GM12878 (cell line): ENCODE measurements around the gene MEAF6. TPM values are rescaled to one million over a fixed set of nuclear protein-coding genes. Genes with fewer than 3 reads are reported as not detected.
A peak's percentile ranks its signal among the peaks of the same experiment; 100 is the strongest.

Experiments
- BMI1 ChIP-seq: fragments of 450-650 bp; IDR thresholded peaks from 2 replicates; pipeline ENCODE4 v1.6.1; 2016; ENCODE audit warnings: mild to moderate bottlenecking, moderate library complexity, borderline replicate concordance
- CBFB ChIP-seq: IDR thresholded peaks from 2 replicates; pipeline ENCODE4 v1.6.1; 2016; ENCODE audit warnings: antibody characterized with exemption, low read depth
- ESRRA ChIP-seq: IDR thresholded peaks from 2 replicates; pipeline ENCODE4 v1.6.1; 2012; ENCODE audit warnings: mild to moderate bottlenecking, low read length, improper control_type of control experiment
- FOXK2 ChIP-seq: fragments of 450-650 bp; IDR thresholded peaks from 2 replicates; pipeline ENCODE4 v1.6.1; 2017; ENCODE audit warnings: mild to moderate bottlenecking, moderate library complexity
- IKZF2 ChIP-seq, 2 experiments: fragments of 450-650 bp; IDR thresholded peaks; 2 replicates each; pipeline ENCODE4 v1.6.1; 2017; ENCODE audit warnings: mild to moderate bottlenecking in 2 of 2, moderate library complexity in 2 of 2
- KLF5 ChIP-seq: fragments of 450-650 bp; IDR thresholded peaks from 2 replicates; pipeline ENCODE4 v1.6.1; 2014; ENCODE audit warnings: mild to moderate bottlenecking; ENCODE audit not compliant: partially characterized antibody
- MXI1 ChIP-seq: fragments of 150-350 bp; IDR thresholded peaks from 2 replicates; pipeline ENCODE4 v1.6.1; 2011; ENCODE audit warnings: low read depth, mild to moderate bottlenecking, inconsistent platforms, low read length, improper control_type of control experiment
- POLR2AphosphoS5 ChIP-seq: IDR thresholded peaks from 2 replicates; pipeline ENCODE4 v1.6.1; 2011; ENCODE audit warnings: mild to moderate bottlenecking, low read length, inconsistent platforms
- RBBP5 ChIP-seq: fragments of 200-600 bp; sonication (generic); conservative IDR thresholded peaks from 2 replicates; pipeline ENCODE4 v1.6.1; 2016
- RELA ChIP-seq: fragments of 450-650 bp; IDR thresholded peaks from 2 replicates; pipeline ENCODE4 v1.8.0; 2014; ENCODE audit warnings: borderline replicate concordance; ENCODE audit not compliant: partially characterized antibody
- YY1 ChIP-seq: IDR thresholded peaks from 2 replicates; pipeline ENCODE4 v1.6.1; 2011; ENCODE audit warnings: low read depth, mild to moderate bottlenecking, low read length
- ZNF207 ChIP-seq: fragments of 450-650 bp; IDR thresholded peaks from 2 replicates; pipeline ENCODE4 v1.6.1; 2014; ENCODE audit warnings: antibody characterized with exemption, mild to moderate bottlenecking, borderline replicate concordance
- polyA plus RNA-seq, 11 experiments: library from polyadenylated mRNA; depleted of rRNA in 4 of 11; unstranded in 6 of 11; stranded (reverse) in 5 of 11; fragments of >200 nt; fragmentation: Nextera tagmentation in 4 of 11; fragmentation: Illumina TruSeq in 1 of 11; extraction: Ambion mirVana in 4 of 11; extraction: Trizol in 1 of 11; gene quantifications; 1 replicate in 1 of 11; 2 replicates in 10 of 11; pipeline versions ENCODE4 v1.2.1 to v1.2.3, GENCODE V29; 2011 to 2016; ENCODE audit warnings: inconsistent platforms in 2 of 11, missing spikeins in 2 of 11, low read depth in 1 of 11
- total RNA-seq, 4 experiments: library from RNA; depleted of rRNA in 3 of 4; stranded (reverse); fragments of >200 nt in 3 of 4; fragmentation: Illumina TruSeq in 1 of 4; extraction: Trizol in 1 of 4; gene quantifications; 2 replicates each; pipeline versions ENCODE4 v1.2.1 to v1.2.3, GENCODE V29; 2013 to 2021
- TF ChIP-seq, protein P1 (sequence below): fragments of 450-650 bp; formaldehyde crosslinking; IDR thresholded peaks from 2 replicates; pipeline ENCODE4 v1.5.0; 2022; ENCODE audit warnings: mild to moderate bottlenecking, missing genetic modification characterization
- TF ChIP-seq, protein P2 (sequence below): fragments of 450-650 bp; IDR thresholded peaks from 2 replicates; pipeline ENCODE4 v1.6.1; 2016; ENCODE audit warnings: mild to moderate bottlenecking
- TF ChIP-seq, protein P3 (sequence below): fragments of 450-650 bp; IDR thresholded peaks from 2 replicates; pipeline ENCODE4 v1.6.1; 2018; ENCODE audit warnings: mild to moderate bottlenecking, low read depth, moderate library complexity; ENCODE audit not compliant: partially characterized antibody
- TF ChIP-seq, protein P4 (sequence below): IDR thresholded peaks from 2 replicates; pipeline ENCODE4 v1.6.1; 2011; ENCODE audit warnings: borderline replicate concordance, low read depth, mild to moderate bottlenecking, moderate library complexity, low read length; ENCODE audit not compliant: insufficient read depth, poor library complexity, severe bottlenecking
- TF ChIP-seq, protein P5 (sequence below): fragments of 450-650 bp; IDR thresholded peaks from 2 replicates; pipeline ENCODE4 v1.6.1; 2017; ENCODE audit warnings: mild to moderate bottlenecking

The MEAF6 gene
- total and polyA plus RNA-seq, 10 of the 15 experiments (the other 5 are each of a cell fraction or from before 2014, with no cell fraction given): 30.8 to 75.0 (median 58.1) TPM

DNA sequence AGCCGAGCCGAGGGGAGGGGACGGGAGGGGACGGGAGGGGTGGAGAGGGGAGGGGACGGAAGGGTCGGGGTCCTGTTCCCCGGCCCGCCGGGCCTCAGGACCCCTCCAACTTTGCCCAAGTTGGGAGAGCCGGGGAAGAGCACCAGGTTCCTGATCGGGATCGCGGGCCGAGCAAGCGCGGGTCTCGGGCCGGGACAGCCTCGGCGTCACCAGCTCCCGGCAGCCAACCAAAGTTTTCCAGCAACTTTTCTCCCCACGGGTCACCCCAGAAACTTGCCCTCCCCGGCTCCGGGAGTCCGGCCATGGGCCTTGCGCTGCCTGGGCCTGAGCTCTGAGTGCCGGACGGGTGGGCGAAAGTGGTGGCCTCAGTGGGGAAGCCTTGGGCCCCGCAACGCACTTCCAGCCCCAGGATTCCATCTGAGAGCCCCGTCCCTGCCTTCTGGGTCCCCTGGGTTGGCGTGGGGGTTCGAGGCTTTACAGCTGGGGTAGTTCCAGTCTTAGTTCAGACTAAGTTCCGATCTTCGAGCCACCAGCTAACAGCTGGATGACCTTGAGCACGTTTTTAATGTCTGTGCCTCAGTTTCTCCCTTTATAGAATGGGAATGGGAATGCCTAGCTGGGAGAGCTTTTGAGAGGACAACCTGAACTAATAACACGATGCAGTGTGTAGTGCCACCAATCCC lies 39.7 kb downstream of the MEAF6 start (continued):
- TF ChIP-seq, protein P1, sequence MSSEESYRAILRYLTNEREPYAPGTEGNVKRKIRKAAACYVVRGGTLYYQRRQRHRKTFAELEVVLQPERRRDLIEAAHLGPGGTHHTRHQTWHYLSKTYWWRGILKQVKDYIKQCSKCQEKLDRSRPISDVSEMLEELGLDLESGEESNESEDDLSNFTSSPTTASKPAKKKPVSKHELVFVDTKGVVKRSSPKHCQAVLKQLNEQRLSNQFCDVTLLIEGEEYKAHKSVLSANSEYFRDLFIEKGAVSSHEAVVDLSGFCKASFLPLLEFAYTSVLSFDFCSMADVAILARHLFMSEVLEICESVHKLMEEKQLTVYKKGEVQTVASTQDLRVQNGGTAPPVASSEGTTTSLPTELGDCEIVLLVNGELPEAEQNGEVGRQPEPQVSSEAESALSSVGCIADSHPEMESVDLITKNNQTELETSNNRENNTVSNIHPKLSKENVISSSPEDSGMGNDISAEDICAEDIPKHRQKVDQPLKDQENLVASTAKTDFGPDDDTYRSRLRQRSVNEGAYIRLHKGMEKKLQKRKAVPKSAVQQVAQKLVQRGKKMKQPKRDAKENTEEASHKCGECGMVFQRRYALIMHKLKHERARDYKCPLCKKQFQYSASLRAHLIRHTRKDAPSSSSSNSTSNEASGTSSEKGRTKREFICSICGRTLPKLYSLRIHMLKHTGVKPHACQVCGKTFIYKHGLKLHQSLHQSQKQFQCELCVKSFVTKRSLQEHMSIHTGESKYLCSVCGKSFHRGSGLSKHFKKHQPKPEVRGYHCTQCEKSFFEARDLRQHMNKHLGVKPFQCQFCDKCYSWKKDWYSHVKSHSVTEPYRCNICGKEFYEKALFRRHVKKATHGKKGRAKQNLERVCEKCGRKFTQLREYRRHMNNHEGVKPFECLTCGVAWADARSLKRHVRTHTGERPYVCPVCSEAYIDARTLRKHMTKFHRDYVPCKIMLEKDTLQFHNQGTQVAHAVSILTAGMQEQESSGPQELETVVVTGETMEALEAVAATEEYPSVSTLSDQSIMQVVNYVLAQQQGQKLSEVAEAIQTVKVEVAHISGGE (CRISPR knock-in tag): no peak
- TF ChIP-seq CBFB (no peak), ESRRA (no peak), ZNF207 (0 out of 2 replicates have a peak, but pooled peaks have one; percentile 20), POLR2AphosphoS5 (peak; percentile 80), MXI1 (no peak; the same call in 1 of the 2 replicates), IKZF2 (IDR thresholded peaks at IDR 0.05) (no peak), KLF5 (no peak), RELA (no peak), BMI1 (no peak), RBBP5 (no peak), FOXK2 (no peak), YY1 (no peak)
- TF ChIP-seq, protein P2, sequence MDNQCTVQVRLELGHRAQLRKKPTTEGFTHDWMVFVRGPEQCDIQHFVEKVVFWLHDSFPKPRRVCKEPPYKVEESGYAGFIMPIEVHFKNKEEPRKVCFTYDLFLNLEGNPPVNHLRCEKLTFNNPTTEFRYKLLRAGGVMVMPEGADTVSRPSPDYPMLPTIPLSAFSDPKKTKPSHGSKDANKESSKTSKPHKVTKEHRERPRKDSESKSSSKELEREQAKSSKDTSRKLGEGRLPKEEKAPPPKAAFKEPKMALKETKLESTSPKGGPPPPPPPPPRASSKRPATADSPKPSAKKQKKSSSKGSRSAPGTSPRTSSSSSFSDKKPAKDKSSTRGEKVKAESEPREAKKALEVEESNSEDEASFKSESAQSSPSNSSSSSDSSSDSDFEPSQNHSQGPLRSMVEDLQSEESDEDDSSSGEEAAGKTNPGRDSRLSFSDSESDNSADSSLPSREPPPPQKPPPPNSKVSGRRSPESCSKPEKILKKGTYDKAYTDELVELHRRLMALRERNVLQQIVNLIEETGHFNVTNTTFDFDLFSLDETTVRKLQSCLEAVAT: peak; percentile 52; the same call in 1 of the 2 replicates
- TF ChIP-seq, protein P3, sequence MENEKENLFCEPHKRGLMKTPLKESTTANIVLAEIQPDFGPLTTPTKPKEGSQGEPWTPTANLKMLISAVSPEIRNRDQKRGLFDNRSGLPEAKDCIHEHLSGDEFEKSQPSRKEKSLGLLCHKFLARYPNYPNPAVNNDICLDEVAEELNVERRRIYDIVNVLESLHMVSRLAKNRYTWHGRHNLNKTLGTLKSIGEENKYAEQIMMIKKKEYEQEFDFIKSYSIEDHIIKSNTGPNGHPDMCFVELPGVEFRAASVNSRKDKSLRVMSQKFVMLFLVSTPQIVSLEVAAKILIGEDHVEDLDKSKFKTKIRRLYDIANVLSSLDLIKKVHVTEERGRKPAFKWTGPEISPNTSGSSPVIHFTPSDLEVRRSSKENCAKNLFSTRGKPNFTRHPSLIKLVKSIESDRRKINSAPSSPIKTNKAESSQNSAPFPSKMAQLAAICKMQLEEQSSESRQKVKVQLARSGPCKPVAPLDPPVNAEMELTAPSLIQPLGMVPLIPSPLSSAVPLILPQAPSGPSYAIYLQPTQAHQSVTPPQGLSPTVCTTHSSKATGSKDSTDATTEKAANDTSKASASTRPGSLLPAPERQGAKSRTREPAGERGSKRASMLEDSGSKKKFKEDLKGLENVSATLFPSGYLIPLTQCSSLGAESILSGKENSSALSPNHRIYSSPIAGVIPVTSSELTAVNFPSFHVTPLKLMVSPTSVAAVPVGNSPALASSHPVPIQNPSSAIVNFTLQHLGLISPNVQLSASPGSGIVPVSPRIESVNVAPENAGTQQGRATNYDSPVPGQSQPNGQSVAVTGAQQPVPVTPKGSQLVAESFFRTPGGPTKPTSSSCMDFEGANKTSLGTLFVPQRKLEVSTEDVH: no peak
- TF ChIP-seq, protein P4, sequence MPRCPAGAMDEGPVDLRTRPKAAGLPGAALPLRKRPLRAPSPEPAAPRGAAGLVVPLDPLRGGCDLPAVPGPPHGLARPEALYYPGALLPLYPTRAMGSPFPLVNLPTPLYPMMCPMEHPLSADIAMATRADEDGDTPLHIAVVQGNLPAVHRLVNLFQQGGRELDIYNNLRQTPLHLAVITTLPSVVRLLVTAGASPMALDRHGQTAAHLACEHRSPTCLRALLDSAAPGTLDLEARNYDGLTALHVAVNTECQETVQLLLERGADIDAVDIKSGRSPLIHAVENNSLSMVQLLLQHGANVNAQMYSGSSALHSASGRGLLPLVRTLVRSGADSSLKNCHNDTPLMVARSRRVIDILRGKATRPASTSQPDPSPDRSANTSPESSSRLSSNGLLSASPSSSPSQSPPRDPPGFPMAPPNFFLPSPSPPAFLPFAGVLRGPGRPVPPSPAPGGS: no peak
- TF ChIP-seq, protein P5, sequence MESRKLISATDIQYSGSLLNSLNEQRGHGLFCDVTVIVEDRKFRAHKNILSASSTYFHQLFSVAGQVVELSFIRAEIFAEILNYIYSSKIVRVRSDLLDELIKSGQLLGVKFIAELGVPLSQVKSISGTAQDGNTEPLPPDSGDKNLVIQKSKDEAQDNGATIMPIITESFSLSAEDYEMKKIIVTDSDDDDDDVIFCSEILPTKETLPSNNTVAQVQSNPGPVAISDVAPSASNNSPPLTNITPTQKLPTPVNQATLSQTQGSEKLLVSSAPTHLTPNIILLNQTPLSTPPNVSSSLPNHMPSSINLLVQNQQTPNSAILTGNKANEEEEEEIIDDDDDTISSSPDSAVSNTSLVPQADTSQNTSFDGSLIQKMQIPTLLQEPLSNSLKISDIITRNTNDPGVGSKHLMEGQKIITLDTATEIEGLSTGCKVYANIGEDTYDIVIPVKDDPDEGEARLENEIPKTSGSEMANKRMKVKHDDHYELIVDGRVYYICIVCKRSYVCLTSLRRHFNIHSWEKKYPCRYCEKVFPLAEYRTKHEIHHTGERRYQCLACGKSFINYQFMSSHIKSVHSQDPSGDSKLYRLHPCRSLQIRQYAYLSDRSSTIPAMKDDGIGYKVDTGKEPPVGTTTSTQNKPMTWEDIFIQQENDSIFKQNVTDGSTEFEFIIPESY: no peak
